Measurements from ENCODE around the gene TMEM201.

TMEM201 gene

GRCh38 chr1:9654834-9655723, 66.4 kb downstream of the TMEM201 start:
- DNase-seq: no peak

- DNase-seq: no peak
These were observed 67.1 kb downstream of the TMEM201 start for GRCh38 chr1:9655836-9656235.

- DNase-seq: no peak
These were observed 68.9 kb downstream of the TMEM201 start for GRCh38 chr1:9657521-9658032.

- DNase-seq: no peak
These were observed 69.5 kb downstream of the TMEM201 start for GRCh38 chr1:9658199-9658598.

GRCh38 chr1:9659328-9659727, 70.6 kb downstream of the TMEM201 start:
- no peak for DNase-seq

GRCh38 chr1:9663257-9663656, 74.5 kb downstream of the TMEM201 start:
- no peak for DNase-seq
